AG08396 (cell line): ENCODE data around the gene SLC3A2.

Experiments
- DNase-seq: peaks from one replicate; pipeline ENCODE4 v3.0.0; 2012; ENCODE audit warnings: low spot score, mixed read lengths

Gene SLC3A2

GRCh38 chr11:62910141-62910882 lies 29.6 kb downstream of the SLC3A2 start:
- DNase-seq: no peak

GRCh38 chr11:62911137-62912130 lies 30.7 kb downstream of the SLC3A2 start:
- no peak for DNase-seq

DNA sequence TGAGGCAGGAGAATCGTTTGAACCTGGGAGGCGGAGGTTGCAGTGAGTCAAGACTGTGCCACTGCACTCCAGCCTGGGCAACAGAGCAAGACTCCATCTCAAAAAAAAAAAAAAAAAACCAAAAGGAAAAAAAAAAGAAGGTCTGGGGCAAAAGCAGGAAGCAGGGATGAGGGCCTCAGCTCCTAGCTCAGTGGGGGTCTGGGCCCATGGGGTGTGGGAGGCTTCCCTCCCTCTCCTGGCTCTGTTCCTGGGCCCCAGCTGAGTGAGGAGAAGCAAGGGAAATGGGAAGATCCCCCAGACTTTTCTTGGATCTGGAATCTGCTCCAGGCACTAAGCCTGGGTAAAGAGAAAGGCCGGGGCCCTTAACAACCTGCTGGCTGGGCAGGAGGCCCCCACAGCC lies 31.6 kb downstream of the SLC3A2 start:
- DNase-seq: no peak

GRCh38 chr11:62914416-62914815 lies 33.7 kb downstream of the SLC3A2 start:
- no peak for DNase-seq

- DNase-seq: no peak
Measured at GRCh38 chr11:62917906-62918502, 37.3 kb downstream of the SLC3A2 start.

GRCh38 chr11:62918531-62918930 lies 37.8 kb downstream of the SLC3A2 start:
- no peak for DNase-seq

DNA sequence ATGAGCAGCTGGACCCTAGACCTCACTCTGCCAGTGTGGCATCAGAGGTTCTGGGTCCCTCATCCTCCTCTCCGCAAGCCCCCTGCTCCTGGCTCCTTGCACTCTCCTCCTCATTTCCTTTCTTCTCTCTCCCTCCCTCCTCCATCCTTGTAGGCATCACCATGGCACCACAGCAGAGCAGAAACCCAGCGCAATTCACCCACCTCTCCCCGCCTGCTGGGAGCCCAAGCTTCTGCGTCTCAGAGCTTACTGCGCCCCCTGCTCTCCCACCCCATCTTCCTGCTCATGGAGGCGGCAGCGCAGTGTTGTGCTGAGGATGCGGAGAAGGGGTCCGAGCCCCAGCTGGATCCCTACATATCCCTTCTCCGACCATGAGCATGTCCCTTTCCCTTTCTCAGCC lies 38.8 kb downstream of the SLC3A2 start:
- no peak for DNase-seq

DNA sequence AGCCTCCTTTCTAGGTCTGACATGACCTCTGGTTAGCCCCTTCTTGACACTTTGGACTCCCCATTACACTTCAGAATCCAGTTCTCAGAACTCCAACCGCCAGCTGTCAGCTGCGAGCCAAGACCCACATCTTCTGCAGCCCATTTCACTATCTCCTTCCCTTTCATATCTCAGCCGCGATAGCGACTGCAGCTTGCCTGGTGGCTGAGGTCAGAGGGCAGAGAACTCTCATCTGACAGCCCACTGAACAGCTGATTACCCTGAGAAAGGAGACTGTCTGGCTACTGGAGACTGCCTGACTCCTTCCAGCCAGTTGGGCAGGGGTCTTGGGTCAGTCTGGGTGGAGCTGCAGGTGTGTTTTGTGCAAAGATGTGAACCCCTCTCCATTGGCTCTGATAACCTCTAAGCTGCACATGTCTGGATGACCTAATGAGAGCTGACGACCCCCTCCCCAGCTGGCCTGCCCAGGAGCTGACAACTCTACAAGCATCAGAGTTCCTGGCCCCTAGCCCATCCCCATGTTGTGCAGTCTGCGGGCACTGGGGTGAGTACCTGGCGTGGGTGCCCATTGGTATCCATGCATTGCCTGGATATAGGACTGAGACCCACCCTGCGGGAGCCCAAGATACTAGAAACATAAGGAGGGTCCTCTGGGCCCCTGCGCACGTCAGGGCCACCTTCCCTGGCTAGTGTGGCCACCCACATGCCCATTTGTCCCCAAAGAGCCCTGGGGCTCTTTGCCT lies 39.4 kb downstream of the SLC3A2 start:
- DNase-seq: no peak

DNA sequence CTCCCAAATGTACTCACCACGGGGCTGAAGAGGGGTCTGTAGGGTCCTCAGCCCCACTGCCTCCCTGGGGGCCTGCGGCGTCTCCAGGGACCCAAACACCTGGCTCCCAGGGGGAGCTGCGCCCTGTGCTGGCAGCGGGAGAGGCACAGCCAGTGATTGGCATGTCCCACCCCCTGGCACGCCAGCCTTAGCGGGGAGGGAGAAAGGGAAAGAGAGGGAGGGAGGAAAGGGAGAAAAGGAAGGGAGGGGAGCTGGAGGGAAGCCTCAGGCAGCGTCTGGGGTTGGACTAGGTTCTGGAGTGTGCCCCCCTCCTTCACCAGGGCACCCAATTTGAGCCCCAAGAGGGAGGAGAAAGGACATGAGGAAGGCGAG lies 40.5 kb downstream of the SLC3A2 start, which contains the start of gene CHRM1:
TSS of gene CHRM1 (minus strand) at position 163 of the 372 bp plus-strand sequence. CDS start 10,263 bp downstream, outside the sequence.
- no peak for DNase-seq

DNA sequence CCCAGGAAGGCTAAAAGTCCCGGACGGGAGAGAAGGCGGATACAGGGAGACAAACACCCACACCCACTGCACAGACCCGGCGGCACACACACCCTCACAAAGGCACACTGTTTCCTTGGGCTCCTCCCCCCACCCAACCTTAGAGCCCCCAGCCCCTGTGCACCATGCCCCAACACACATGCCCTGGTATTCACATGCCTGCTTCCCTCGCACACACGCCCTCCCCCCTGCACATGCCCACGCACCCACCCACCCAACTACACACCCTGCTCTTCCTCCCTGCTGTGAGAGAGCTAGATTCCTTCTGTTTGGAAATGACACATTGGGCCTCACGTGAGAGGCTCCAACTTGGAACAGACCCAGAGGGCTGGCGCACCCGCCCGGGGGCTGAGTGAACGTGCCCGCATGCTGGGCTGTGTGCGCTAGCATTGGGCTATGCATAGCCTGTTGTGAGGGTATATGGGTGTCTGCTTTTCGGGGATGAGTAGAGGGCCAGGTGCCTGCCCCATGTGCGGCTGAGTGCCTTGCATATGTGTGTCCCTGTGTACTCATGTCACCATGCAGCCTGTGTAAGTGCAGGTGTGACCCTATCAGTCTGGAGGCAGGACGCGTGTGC lies 41.0 kb downstream of the SLC3A2 start:
- DNase-seq: peak; percentile 71

GRCh38 chr11:62922189-62922589 lies 41.5 kb downstream of the SLC3A2 start:
- DNase-seq: no peak

DNA sequence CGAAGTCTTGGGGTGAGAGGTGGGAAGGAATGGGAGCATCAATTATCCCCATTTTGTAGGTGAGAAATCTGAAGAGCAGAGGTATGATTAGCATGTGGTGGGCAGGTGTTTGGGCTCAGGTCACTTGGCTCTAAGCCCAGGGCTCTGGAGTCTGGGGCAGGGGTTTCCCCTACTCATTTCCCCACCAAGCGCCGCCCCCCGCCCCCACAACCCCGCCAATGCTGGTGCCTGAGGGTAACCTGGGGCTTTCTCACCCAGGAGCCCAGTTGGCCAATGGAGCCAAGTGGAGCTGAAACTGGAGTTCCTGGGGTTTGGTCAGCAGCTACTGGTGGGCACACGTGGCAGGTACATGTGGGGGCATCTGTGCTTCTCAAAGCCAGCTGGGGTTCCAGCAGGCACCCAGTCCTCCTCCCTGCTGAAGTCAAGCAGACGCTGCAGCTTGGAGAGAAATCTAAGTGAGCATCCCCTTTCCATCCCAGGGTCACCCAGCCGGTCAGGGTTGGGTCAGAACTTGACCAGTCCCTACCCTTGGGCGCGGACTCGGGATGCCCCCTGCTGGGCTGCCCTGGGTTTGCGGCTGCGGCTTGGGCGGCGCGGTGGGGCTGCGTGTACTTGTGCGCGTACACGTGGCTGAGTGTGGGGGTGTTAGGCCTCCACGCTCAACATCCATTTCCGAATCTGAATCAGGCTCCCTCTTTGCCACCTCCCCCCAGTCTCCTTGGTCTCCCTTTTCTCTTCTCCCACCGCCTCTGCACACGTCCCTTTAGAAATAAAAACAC lies 42.1 kb downstream of the SLC3A2 start:
- no peak for DNase-seq

DNA sequence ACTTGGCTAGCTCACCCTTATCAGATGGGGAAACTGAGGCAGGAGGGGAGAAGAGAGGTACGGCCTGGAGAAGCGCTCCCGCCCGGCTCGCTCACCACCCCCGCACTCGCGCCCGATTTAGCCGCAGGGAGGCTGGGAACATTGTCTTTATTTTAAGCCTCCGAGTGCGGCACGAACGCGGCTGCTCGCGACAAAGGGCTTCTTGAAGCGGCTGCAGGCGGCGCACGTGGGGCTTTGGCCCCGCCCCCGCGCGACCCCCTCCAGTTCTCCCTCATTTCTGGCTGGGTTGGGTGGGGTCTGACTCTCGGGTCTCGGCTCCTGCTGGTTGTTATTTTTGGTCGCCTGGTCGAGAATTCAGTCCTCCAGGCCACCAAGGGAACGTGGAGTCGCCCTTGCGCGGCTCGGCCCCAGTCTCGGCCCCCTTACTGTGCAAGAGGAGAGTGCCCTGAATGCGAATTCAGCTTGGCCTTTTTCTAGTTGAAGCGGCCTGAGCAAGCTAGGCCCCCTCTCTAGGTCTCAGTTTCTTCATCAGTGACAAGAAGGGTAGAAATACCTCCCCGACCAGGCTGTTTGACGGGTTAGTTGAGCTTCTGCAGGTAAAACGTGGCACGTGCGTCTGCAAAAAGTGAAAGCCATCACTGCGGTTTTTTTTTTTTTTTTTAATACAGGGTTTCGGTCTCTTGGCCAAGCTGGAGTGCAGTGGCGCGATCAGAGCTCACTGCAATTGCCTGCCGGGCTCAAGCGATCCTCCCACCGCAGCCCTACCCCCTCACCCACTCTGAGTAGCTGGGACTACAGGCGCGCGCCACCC lies 43.1 kb downstream of the SLC3A2 start:
- no peak for DNase-seq

DNA sequence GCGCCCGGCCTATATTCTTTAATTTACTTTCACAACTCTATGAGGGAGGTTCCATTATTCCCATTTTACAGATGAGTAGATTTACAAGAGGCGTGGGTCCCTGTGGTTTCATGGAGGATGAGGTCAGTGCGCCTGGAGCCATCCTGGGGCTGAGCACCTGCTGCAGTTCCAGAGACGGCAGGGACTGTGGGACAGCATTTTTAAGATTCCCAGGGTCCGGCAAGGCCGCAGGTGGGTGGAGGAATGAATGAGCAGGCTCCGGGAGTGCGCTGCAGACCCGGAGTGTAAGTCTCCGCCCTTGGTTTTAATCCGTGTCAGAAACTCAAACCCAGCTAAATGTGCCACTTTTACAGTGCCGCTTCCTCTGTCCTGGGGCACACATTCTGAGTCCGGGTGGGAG lies 44.6 kb downstream of the SLC3A2 start:
- no peak for DNase-seq

DNA sequence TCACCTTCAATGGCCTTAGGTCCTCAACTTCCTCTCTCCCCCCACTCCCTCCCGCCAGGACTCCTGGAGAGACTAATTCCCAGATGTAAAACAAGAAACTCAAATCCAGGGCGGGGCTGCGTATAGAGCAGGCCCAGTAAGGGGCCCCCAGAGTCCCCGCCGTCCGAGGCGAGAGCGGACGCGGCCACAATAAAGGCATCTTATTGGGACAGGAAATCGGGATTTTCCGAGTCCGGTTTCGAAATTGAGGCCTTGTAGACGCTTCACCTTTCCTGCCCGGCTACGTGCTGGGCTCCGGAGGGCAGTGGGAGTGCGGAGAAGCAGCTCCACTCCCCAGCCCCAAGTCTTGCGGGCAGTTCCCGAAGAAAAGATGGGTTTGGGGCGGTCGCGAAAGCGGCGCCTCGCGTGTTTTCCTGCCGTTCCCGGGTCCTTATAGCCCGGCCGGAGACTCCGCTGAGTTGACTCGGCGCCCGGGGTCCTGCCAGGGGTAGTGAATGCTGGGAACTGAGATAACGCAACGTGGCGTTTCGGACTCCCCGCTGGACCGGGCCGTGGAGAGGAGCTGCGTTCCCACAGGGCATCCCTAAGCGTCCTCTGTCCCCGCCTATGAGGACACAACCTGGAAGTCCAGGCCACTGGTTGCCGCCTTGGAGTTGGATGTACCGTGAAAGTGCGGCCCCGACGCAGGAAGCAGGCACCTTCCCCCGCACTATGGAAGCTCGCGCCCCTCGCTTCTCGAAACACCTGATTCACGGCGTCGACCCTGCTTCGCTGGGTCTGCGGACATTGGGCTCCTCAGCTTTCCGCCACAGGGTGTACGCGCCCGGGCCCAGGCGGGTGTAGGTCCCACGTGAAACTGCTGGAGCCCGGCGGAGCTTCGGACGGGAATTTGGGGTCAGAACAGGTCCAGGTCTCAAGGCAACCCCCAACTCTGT lies 45.3 kb downstream of the SLC3A2 start:
- no peak for DNase-seq

GRCh38 chr11:62926680-62927455 lies 46.2 kb downstream of the SLC3A2 start:
- no peak for DNase-seq

DNA sequence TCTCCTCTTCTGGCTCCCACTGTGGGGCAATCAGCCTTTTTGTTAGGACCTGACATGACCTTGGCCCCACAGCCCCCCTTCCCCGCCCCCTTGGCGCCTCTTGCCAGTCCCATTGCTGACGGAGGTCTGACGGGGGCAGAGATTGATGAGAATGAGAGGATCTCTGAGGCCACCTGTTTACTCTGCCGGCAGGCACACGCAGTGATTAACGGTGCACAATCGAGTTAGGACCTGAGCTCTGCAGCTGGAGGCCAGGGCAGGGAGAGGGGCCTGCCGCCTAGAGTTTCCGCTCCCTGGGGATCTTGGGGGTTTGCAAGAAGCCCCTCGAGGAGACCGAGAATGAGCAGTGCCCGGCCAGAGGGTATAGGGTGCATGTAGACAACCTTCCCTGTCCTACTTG lies 47.3 kb downstream of the SLC3A2 start:
- DNase-seq: no peak

DNA sequence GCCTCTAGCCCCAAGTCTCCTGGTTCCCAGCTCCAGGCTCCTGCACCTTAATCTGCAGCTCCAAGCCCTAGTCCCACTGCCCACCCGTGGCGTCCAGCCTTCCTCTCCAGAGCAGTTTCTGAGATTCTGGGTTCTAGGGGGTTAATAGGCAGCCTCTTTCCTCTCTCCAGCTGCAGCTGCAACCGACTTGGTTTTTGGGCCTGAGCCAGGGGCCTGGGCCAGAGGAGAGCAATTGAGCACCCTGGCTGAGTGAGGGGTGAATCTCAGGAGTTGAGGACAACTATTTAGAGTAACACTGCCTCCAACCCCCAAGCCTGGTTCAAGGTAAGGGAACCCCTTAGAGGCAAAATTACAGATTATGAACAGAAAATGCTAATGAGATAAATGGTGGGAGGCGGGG lies 49.5 kb downstream of the SLC3A2 start:
- peak; percentile 3 for DNase-seq
